HG02678 (cell line): Measurements from ENCODE around the gene C2orf49.

Experiments used
- ATAC-seq: cut with Tn5 transposase; IDR thresholded peaks from one replicate; pipeline ENCODE4 v1.9.1; 2021; ENCODE audit warnings: mild to moderate bottlenecking, moderate library complexity; ENCODE audit not compliant: unreplicated experiment

Gene C2orf49

DNA sequence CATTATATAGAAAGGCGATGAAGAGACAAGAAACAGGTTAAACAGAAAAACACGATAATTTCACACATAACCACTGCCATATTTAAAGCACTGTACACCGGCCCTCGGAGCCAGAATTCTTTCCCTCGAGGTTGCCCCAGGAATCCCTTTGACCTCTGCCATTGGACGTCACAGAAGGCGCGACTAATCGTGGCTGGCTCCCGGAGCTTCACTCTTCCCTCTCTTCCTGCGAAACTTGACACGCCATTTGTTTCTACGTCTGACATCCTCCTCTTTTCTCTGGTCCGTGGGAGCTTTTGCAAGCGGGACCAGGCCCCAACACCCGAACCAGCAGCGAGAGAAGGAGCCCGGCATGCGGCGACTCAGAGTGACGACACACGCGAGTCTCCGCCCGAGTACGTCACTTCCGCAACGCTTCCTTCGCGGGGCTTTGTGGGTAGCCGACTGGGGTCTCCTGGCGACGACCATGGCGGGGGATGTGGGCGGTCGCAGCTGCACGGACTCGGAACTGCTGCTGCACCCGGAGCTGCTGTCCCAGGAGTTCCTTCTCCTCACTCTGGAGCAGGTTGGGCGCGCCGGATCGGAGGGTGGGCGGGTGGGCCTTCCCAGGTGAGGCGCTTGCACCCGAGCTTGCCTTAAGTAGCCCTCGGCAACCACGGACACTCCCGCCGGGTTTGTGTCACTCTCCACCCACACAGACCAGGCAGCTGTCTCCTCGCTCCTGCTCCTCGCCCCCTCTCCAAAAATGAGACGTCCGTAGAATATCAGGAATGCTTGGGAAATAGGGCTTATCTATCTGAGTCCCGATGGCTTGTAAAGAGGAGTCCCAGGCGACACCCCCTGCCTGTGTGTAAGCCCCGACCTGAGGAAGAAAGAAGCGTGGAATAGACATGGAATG lies at the start of gene C2orf49:
Gene C2orf49 (plus strand): TSS at position 419 of the 898 bp plus-strand sequence. CDS start 48 bp downstream, at position 467.
- ATAC-seq = peak; percentile 93

DNA sequence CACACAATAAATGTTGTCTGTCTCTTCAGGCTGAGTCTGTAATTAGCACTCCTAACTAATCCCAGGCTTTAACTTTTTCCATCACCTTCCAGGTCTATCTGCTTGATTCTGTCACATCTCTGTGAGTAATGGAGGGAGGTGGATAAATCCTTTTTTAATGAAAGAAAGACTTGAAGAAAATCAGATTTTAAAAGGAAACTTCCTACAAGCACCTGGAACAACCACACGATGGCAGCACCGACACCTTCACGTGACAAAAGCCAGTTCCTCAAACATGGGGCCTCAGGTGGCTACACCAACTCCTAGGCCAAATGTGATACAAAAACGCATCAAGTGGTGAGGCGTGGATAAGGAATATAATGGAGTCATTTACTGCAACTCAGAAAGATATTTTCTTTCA lies 49.6 kb upstream of the C2orf49 start:
- peak; percentile 47 for ATAC-seq

DNA sequence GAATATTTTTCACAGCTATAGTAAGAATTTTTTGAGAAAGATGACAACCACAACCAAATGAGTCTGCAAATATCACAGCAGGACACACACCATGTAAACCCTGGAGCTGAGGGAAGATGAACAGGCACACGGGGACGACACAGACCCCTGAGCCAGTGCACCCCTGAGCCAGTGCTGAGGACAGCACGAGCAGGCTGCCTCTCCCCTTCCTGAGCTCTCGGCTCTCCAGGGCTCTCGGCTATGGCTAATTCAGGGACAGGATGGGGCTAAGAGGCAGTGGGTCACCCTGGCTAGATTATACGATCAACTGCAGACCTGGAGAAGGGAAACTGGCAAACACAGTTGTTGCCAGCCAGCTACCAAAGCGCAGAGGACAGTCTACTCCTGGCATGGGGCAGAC lies 49.2 kb upstream of the C2orf49 start:
- ATAC-seq = no peak

DNA sequence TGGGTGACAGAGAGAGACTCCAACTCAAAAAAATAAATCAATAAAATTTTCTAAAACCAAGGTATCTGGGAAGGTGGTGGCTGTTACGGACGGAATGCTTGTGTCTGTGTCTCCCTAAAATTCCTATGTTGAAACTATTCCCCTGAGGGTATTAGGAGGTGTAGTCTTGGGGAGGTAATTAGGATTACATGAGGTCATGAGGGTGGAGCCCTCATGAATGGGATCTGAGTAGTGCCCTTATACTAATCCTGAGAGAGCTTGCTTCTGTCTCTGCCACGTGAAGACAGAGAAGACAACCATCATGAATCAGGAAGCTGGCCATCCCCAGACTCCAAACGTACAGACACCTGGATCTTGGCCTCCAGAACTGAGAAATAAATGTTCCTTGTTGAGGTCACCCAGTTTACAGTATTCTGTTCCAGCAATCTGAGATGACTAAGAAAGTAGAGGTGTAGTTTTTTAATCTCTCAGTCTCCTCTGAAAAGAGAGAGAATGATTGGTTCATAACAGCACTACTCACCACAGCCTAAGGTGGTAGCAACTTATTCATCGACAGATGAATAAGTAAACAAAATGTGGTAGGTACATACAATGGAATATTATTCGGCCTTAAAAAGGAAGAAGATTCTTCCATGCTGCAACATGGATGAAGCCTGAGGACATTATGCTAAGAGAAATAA lies 46.2 kb upstream of the C2orf49 start:
- no peak for ATAC-seq

DNA sequence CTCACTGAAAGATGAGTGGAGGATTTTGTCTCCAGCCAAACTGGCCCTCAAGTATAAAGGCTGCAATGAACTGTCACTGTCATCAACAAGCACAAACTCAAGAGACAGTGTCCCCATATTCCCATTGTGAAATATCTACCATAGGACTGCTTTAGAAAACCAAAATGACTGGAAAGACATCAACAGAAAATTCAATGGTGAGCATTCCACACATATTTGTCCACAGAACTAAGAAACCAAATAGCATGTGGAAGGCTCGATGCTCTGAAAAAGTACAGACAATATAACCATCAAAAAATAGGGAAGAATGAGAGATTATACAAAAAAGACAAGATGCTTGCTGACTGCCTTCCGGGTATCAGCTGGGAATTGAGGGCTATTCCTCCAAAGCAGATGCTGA lies 45.4 kb upstream of the C2orf49 start:
- no peak for ATAC-seq

DNA sequence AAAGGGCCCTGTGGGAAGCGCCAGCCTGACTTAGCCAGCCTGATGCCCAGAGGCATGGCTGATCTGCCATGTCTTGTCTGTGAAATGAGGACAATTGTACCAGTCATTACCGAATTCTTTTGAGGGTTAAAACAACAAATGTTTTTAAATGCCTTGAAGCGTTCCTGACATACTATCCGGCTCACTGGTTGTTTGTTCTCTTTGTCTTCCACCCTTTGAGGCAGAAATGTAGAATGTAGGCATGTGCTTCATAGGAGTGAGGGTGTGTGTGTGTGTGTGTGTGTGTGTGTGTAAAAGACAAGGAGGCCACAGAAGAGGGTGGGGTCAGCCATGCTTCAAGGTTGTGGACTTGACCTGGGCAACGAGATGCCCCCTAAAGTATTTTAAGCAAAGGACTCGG lies 43.3 kb upstream of the C2orf49 start:
- ATAC-seq = no peak

DNA sequence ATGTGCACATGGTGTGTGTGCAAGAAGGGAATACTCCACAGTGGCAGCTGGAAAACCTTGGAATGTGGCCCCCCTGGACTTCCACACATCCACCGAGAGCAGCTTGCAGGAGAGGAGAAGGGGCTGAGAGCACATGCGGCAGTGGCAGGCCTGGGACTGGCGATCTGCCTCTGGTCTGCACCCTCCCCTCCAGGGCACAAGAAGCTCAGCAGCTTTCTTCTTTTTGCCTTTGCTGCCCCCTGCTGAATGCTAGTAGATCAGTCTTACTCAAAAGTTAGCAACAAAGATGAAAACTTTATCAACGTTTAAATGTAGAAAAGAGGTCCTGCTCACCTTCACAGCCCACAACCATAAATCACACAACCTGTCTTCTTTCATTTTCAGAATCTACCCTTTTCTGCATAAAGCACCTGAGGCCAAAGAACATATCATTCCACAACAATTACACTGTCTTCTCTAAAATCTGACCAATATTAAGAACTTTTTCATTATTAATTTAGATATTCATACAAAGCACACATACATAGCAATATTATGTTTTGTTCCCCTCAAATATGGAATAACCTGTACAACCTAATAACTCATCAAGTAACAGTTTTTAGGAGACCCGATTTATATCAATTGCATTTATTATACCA lies 42.4 kb upstream of the C2orf49 start:
- no peak for ATAC-seq

DNA sequence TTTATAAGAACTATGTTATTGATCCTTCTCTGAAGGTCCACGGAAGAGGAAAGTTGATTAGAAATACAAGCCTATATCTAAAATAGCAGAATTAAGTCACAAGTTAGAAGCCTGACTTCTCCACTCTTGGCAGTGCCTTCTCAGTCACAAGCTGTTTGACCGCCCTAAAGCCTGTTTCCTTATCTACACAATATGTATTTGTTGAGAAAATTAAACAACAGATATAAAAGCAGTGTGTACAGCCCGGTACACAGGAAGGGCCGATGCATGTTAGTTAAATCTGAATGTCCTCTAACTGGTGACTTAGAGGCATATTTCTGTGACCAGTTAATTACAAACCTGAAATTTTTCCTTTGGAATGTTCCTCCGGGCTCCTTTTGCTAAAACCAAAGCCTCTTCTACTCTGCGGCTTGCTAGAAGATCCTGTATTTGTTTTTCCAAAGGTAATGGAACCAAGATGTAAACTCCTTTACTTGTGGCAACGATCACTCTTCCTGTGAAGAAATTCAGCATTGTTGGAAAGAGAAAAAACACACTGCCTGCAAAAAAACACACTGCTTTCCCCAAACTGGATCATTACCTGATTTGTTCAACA lies 41.2 kb upstream of the C2orf49 start:
- no peak for ATAC-seq

DNA sequence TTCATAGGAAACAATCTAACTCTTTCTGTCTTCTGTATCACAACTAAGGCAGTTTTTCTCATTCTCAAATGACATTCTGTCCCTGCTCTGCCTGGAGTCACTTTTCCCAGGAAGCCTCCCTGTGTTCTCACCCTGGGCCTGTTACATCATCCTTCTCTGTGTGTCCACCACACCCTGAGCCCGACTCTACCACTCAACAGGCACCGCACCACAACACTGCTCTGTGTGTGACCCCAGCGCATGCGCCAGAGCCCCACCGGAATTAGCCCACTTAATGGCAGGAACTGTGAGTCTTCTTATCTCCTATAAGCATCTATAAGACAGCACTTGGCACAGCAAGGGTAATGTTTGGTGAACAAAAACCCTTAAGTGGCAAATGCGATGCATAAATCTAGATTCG lies 40.1 kb upstream of the C2orf49 start:
- ATAC-seq = no peak

DNA sequence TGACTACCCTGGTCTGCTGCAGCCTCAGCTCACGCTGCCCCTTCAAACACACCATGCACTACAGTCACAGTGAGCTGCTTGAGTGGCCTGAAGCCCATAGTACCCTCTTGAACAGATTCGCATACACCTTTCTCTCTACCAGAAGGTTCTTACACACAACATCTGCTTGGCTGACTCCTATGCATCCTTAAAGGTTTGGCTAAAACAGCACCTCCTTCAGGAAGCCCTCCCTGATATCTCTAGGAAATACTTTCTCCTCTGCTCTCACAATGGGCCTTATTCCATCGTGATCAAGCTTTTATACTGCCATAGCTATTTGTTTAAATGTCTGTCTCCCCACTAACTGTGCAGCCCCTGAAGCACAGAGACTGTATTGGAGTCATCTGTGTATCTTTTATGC lies 39.3 kb upstream of the C2orf49 start:
- ATAC-seq = no peak

DNA sequence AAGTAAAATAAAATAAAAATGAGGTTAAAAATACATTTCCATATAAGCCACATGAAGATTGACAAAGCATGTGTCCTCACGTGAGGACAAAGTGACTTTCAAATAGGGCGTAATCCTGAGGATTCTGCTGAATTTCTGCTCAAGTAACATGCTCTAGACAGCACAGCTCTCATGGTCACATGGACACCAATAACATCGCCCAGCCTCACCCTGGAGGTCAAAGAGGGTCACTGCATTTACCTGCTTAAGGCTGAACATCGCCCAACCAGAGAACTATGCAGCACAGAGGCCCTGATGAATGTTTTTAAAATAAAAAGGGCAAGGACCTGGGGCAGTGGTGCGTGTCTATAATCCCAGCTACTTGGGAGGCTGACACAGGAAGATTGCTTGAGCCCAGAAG lies 38.0 kb upstream of the C2orf49 start:
- no peak for ATAC-seq

DNA sequence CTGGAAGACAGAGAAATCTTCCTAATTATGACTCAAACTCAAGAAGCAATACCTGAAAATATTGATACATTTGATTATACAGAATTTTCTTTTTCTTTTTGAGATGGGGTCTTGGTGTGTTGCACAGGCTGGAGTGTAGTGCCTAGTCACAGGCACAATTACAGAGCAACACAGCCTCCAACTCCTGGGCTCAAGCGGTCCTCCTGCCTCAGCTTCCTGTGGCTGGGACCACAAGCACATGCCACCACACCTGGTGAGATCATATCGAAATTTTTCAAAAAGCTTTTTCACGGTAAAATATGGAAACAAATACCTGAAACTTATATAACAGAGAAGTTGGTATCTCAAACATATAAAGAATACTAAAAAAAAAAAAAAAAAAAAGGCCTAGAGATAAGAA lies 35.7 kb upstream of the C2orf49 start:
- no peak for ATAC-seq

DNA sequence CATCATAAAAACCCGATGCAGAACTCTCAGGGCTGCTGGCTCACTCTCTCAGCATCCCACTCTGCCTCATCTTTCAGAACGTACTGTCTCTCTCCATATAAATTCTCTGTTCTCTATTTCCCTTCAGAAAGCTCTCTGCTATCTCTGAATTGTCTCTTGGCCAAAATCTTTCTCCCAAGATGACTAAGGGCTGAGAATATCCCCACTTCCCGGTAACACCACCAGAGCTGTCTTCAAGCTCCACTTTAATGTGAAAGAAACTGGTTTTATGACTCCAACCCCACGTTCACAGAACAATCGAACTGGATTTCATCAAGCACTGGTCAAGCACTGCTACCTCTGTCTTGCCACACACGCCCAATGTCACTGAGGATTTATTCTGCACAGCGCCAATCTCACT lies 30.2 kb upstream of the C2orf49 start:
- no peak for ATAC-seq

DNA sequence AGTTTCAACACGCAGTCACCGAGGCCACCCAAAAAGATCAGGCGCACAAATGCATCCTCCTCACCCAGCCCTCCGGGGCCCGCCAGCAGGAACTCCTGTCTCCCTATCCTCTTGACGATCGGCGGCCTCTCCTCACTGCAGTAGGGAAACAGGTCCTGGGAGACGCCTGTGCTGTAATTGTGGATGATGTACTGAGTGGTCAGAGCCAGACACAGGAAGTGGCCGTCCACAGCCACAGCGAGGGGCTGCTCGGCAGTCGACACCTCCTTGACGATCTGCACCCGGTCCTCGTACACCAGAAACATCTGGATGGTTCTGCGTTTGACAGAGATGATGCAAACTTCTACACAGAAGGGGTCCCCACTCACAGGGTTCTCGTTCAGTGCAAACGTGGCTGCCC lies 29.8 kb upstream of the C2orf49 start:
- ATAC-seq = no peak

DNA sequence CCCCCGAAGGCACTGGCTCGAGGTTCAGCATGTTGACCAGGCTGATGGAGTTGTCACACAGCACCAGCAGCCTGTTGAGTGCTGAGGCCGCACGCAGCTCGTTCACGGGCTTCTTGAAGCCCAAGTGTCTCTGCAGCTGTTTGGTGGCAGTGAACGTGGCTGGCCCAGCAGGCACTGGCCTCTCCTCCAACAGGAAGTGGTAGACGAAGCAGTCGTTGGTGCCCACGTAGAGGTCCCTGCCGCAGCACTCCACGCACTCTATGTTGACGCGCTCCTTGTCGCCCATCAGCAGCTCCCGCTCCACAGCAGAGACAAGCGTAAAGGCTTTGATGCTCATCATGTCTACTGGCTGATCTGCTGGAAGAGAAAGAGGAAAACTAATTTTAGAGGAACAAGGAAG lies 29.4 kb upstream of the C2orf49 start:
- ATAC-seq = no peak

DNA sequence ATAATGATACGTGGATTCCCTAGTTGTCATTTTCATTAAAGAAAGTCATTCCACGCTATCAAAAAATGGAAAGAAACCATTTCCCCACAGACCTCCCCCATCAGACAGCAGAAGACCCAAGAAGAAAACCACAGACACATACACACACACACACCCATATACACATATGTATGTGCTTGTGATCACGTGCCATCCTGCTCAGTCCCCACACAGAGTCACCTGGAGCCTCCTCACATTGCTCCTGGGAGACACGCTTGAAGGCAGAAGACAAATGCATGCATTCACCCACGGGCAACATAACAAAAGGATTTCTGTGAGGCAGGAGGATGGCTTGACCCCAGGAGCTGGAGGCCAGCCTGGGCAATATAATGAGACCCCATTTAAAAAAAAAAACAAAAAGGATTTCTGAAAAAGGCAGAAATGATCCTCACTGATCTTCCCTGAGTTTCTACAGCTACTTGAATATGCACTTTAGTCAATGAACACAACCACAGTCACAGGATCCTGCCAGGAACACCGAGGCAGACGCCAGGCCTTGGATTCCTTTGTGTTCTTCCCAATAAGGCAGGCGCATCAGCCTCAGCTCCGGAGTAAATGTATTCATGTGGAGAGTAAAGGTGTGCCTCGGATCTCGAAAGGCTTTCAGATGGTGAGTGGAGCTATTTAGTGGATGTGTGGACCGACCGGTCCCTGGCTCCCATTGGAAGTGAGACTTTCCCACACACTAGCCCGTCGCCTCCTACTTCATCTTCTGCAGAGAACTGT lies 28.8 kb upstream of the C2orf49 start:
- no peak for ATAC-seq

DNA sequence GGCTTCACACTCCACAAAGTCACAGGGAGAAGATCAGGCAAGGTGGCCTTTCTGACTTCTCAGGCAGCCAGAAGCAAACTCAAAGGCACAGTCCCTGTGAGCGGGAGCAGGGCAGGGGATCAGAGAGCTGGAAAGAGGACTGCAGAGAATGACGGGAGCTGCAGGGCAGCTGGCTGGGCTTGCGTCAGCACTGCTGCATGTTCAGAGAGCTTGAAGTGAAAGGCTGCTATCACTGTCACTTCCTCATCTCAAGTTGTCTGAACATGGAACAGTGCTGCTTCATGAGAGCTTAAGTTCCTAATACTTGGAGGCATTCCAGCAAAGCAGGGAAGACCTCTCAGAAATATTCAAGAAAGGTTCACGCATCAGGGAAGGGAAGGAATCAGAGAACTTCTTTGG lies 28.2 kb upstream of the C2orf49 start:
- ATAC-seq = no peak

DNA sequence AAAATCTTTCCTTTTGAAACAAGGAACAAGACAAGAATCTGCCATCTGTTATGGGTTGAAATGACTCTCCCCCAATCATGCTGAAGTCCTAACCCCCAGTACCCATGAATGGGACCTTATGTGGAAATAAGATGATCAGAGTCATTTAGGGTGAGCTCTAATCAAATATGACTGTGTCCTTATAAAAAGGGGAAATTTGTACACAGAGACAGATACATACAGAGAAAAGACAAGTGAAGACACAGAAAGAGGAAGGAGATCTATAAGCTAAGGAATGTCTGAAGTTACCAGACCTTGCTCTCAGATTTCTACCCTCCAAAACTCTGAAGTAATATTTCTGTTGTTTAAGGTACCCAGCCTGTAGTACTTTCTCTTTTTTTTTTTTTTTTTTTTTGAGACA lies 23.5 kb upstream of the C2orf49 start:
- ATAC-seq = no peak

DNA sequence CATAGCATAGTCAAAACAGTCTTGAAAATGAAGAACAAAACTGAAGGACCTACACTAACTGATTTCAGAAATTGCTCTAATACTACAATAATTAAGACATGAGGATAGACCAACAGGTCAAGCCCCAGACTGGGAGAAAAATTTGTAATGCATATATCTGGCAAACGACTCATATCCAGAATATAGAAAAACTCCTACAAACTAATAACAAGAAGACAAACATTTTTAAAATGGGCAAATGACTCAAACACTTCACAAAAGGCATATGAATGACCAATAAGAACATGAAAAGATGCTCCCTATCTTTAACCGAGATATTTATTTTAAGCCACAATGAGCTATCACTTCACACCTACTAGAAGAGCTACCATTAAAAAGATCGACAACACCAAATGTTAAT lies 22.0 kb upstream of the C2orf49 start:
- peak; percentile 70 for ATAC-seq

DNA sequence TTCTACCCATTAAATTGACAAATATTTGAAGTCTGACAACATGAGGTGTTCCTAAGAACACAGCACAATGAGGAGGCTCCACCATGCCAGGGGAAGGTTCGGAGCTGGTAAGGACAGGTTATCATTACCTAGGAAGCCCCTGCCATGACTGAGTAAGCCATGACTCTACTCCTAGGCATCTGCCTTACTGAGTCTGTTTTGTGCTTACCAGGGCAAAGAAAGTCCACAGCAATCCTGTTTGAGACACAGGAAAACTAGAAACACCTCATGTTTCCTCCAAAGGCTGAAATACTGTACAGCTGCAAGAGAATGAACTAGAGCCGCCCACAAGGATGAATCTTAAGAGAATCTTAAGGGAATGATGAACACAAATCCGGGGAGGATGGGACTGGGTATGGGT lies 19.4 kb upstream of the C2orf49 start:
- no peak for ATAC-seq
